IMR-90 (cell line): Measurements from ENCODE around the gene CEP63. TPM values are rescaled to one million over a fixed set of nuclear protein-coding genes. Genes with fewer than 3 reads are reported as not detected.

ENCODE experiments used
- ATAC-seq: fragments of 200-7000 bp; cut with Tn5 transposase; 2 replicates; pipeline ENCODE4 v1.9.1; 2020; ENCODE audit warnings: low read depth, mild to moderate bottlenecking, moderate library complexity
- BruUV-seq: library from RNA; stranded (reverse); fragments of 400-500 nt; replicated peaks from 2 replicates; lab custom pipeline; 2021; lab: Mats Ljungman, UMichigan
- CTCF ChIA-PET: fragments of 300-600 bp; formaldehyde crosslinking; extraction: SDS; loops from one replicate; lab custom pipeline; 2021; ENCODE audit warnings: antibody characterized with exemption; lab: Yijun Ruan, JAX
- POLR2A ChIA-PET: fragments of 300-600 bp; sonication (Branson Sonifier 250); formaldehyde crosslinking; loops from one replicate; lab custom pipeline; 2022; ENCODE audit warnings: antibody characterized with exemption; ENCODE audit not compliant: unreplicated experiment; lab: Charles Lee
- DNase-seq: peaks from one replicate; pipeline ENCODE4 v3.0.0; 2013
- H2AFZ ChIP-seq: replicated peaks from 2 replicates; pipeline ENCODE3; 2013; ENCODE audit warnings: low read length, mild to moderate bottlenecking; ENCODE audit not compliant: poor library complexity
- H2AK5ac ChIP-seq: 2 replicates; pipeline ENCODE4 v1.6.1; 2013; ENCODE audit warnings: low read depth, low read length, inconsistent platforms
- H2AK9ac ChIP-seq: replicated peaks from 2 replicates; pipeline ENCODE3; 2013; ENCODE audit warnings: mild to moderate bottlenecking, low read depth, low read length, moderate library complexity; ENCODE audit not compliant: poor library complexity
- H2BK120ac ChIP-seq: 2 replicates; pipeline ENCODE4 v1.6.1; 2013; ENCODE audit warnings: low read depth, low read length, inconsistent platforms
- H2BK15ac ChIP-seq: 3 replicates; pipeline ENCODE4 v1.6.1; 2013; ENCODE audit warnings: low read depth, low read length, inconsistent platforms
- H2BK20ac ChIP-seq: 2 replicates; pipeline ENCODE4 v1.6.1; 2013; ENCODE audit warnings: low read depth, mild to moderate bottlenecking, inconsistent platforms, low read length, moderate library complexity
- H2BK5ac ChIP-seq: 2 replicates; pipeline ENCODE4 v1.6.1; 2013; ENCODE audit warnings: mild to moderate bottlenecking, low read depth, low read length, inconsistent platforms; ENCODE audit not compliant: poor library complexity, severe bottlenecking
- H3K14ac ChIP-seq: replicated peaks from 2 replicates; pipeline ENCODE4 v1.6.1; 2013; ENCODE audit warnings: low read depth, low read length, inconsistent platforms
- H3K18ac ChIP-seq: 2 replicates; pipeline ENCODE4 v1.6.1; 2013; ENCODE audit warnings: low read depth, low read length, control low read depth
- H3K23ac ChIP-seq: 2 replicates; pipeline ENCODE4 v1.6.1; 2013; ENCODE audit warnings: low read depth, low read length, inconsistent platforms
- H3K27ac ChIP-seq: 2 replicates; pipeline ENCODE4 v1.5.1; 2013; ENCODE audit warnings: mild to moderate bottlenecking, control low read depth, low read length; ENCODE audit not compliant: insufficient read depth
- H3K27me3 ChIP-seq: 2 replicates; pipeline ENCODE4 v1.6.1; 2013; ENCODE audit warnings: low read length; ENCODE audit not compliant: control insufficient read depth, insufficient read depth
- H3K36me3 ChIP-seq: 2 replicates; pipeline ENCODE4 v1.6.1; 2013; ENCODE audit warnings: low read length, mixed read lengths; ENCODE audit not compliant: control insufficient read depth, insufficient read depth
- H3K4ac ChIP-seq: 2 replicates; pipeline ENCODE4 v1.6.1; 2013; ENCODE audit warnings: low read depth, low read length, inconsistent platforms
- H3K4me1 ChIP-seq: 2 replicates; pipeline ENCODE4 v1.6.1; 2013; ENCODE audit warnings: low read length, mixed read lengths; ENCODE audit not compliant: control insufficient read depth, insufficient read depth
- H3K4me2 ChIP-seq: 2 replicates; pipeline ENCODE4 v1.6.1; 2013; ENCODE audit warnings: low read depth, mild to moderate bottlenecking, control low read depth, low read length, moderate library complexity
- H3K4me3 ChIP-seq: 2 replicates; pipeline ENCODE4 v1.5.1; 2013; ENCODE audit warnings: low read depth, mild to moderate bottlenecking, control low read depth, low read length, moderate library complexity; ENCODE audit not compliant: insufficient read depth
- H3K56ac ChIP-seq: 2 replicates; pipeline ENCODE4 v1.6.1; 2013; ENCODE audit warnings: low read length, inconsistent platforms; ENCODE audit not compliant: insufficient read depth; ENCODE audit errors: extremely low read depth
- H3K79me1 ChIP-seq, 2 experiments: 2 replicates each; pipeline ENCODE4 v1.6.1; 2013; ENCODE audit warnings: low read length in 2 of 2, inconsistent platforms in 1 of 2, low read depth in 1 of 2
- H3K9ac ChIP-seq: 2 replicates; pipeline ENCODE4 v1.6.1; 2013; ENCODE audit warnings: low read depth, low read length, control low read depth
- H3K9me1 ChIP-seq: 2 replicates; pipeline ENCODE4 v1.6.1; 2013; ENCODE audit warnings: low read length, inconsistent platforms; ENCODE audit not compliant: insufficient read depth
- H3K9me3 ChIP-seq: 2 replicates; pipeline ENCODE4 v1.6.1; 2013; ENCODE audit warnings: low read length; ENCODE audit not compliant: control insufficient read depth, insufficient read depth
- H4K20me1 ChIP-seq: 2 replicates; pipeline ENCODE4 v1.6.1; 2013; ENCODE audit warnings: low read length, inconsistent platforms; ENCODE audit not compliant: insufficient read depth
- H4K5ac ChIP-seq: 2 replicates; pipeline ENCODE4 v1.6.1; 2013; ENCODE audit warnings: mild to moderate bottlenecking, low read depth, low read length, control low read depth
- H4K8ac ChIP-seq, 2 experiments: 2 replicates each; pipeline ENCODE4 v1.6.1; 2013; ENCODE audit warnings: low read depth in 2 of 2, low read length in 2 of 2, control low read depth in 1 of 2, inconsistent platforms in 1 of 2
- H4K91ac ChIP-seq: 2 replicates; pipeline ENCODE4 v1.6.1; 2013; ENCODE audit warnings: low read depth, low read length, inconsistent platforms; ENCODE audit not compliant: insufficient read depth
- BHLHE40 ChIP-seq: fragments of 150-350 bp; IDR thresholded peaks from 2 replicates; pipeline ENCODE4 v1.6.1; 2016; ENCODE audit warnings: mild to moderate bottlenecking, low read depth, low read length
- MAFK ChIP-seq: IDR thresholded peaks from 2 replicates; pipeline ENCODE4 v1.6.1; 2012; ENCODE audit warnings: low read depth, low read length, improper control_type of control experiment
- MXI1 ChIP-seq: IDR thresholded peaks from 2 replicates; pipeline ENCODE4 v1.6.1; 2012; ENCODE audit warnings: low read depth, mild to moderate bottlenecking, low read length, moderate library complexity, borderline replicate concordance
- NFE2L2 ChIP-seq: fragments of 150-350 bp; IDR thresholded peaks from 2 replicates; pipeline ENCODE4 v1.6.1; 2016; ENCODE audit warnings: low read depth, mild to moderate bottlenecking, low read length
- POLR2A ChIP-seq: IDR thresholded peaks from 2 replicates; pipeline ENCODE4 v1.6.1; 2012; ENCODE audit warnings: mild to moderate bottlenecking, low read depth, low read length
- RAD21 ChIP-seq: IDR thresholded peaks from 2 replicates; pipeline ENCODE4 v1.6.1; 2012; ENCODE audit warnings: low read length, improper control_type of control experiment
- WGBS, 2 experiments: methylation state at CpG; one replicate each; pipeline versions ENCODE4 v1.1.5 to v1.1.7; 2013; ENCODE audit warnings: missing lambda C conversion rate in 2 of 2; ENCODE audit not compliant: insufficient read length in 1 of 2; ENCODE audit errors: extremely low coverage in 2 of 2; 5-methylcytosine and 5-hydroxymethylcytosine counted together
- dilution Hi-C: fragments of 300-500 bp; cut with HindIII; formaldehyde crosslinking; loops from one replicate; pipeline ENCODE4 v1.14.3; 2018; ENCODE audit warnings: low sequenced_read_pairs; ENCODE audit not compliant: unreplicated experiment
- in situ Hi-C: fragments of 300-500 bp; cut with MboI; formaldehyde crosslinking; loops from 3 replicates; pipeline ENCODE4 v1.14.3; 2019; ENCODE audit warnings: low sequenced_read_pairs, inconsistent platforms, mixed read lengths
- intact Hi-C: fragments of 100-400 bp; cut with micrococcal nuclease; formaldehyde crosslinking; loops from 2 replicates; pipeline ENCODE4 v1.10.0; 2022
- polyA plus RNA-seq, 3 experiments: library from polyadenylated mRNA; depleted of rRNA; stranded (reverse); fragments of >200 nt; gene quantifications; 2 replicates each; pipeline ENCODE4 v1.2.3, GENCODE V29; 2012; ENCODE audit warnings: low replicate concordance in 1 of 3
- total RNA-seq: library from RNA; depleted of rRNA; stranded (reverse); fragments of >200 nt; gene quantifications from 2 replicates; pipeline ENCODE4 v1.2.3, GENCODE V29; 2012
- TF ChIP-seq, protein P1 (sequence below): fragments of 150-350 bp; IDR thresholded peaks from 2 replicates; pipeline ENCODE4 v1.6.1; 2017; ENCODE audit warnings: mild to moderate bottlenecking, antibody characterized with exemption, low read length, low read depth
- TF ChIP-seq, protein P2 (sequence below): fragments of 150-350 bp; IDR thresholded peaks from 2 replicates; pipeline ENCODE4 v1.6.1; 2016; ENCODE audit warnings: low read depth, mild to moderate bottlenecking, low read length, moderate library complexity, borderline replicate concordance

Gene CEP63
- total and polyA plus RNA-seq, 2 of the 4 experiments (the other 2 are of a cell fraction), result 6.5 to 9.1 TPM

DNA sequence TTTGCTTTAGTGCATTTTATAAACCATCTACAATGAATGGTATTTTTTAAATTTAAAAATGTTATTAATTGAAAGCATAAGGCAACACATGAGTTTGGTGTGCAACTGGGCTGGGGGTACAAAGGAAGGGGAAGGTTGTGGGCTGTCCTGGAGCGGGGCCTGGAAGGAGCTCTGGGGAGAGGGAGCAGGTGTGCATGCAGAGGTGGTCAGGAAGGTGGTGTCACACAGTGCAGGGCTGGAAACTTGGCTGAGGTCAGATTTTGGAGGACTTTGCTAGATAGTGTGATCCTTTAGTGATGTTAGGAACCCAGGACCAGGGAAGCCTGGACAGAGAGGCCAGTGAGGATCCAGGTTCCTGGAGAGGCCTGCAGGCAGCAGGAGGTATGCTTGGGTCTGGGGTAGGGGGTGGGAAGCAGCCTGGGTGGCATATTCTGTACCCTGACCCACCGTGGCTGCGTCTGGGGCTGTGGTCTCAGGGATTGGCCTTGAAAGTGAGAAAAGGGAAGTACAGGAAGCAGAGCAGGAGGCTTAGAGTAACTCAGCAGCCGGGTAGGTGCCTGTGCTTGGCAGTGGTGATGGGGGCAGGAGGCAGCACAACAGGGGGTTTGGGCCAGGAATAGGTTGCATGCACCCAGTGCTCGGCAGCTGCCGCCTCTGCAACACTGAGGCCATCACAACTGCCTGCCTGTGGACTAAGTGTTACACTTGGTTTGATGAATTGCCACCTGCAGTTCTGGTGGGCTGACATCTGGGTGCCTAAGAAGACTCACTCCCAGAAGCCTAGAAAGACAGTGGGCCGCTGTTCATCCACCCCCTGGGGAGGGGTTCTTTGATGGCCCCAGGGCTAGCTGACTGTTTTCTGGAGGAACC lies 132.0 kb downstream of the CEP63 start (continued):
- TF ChIP-seq RAD21, result no peak

DNA sequence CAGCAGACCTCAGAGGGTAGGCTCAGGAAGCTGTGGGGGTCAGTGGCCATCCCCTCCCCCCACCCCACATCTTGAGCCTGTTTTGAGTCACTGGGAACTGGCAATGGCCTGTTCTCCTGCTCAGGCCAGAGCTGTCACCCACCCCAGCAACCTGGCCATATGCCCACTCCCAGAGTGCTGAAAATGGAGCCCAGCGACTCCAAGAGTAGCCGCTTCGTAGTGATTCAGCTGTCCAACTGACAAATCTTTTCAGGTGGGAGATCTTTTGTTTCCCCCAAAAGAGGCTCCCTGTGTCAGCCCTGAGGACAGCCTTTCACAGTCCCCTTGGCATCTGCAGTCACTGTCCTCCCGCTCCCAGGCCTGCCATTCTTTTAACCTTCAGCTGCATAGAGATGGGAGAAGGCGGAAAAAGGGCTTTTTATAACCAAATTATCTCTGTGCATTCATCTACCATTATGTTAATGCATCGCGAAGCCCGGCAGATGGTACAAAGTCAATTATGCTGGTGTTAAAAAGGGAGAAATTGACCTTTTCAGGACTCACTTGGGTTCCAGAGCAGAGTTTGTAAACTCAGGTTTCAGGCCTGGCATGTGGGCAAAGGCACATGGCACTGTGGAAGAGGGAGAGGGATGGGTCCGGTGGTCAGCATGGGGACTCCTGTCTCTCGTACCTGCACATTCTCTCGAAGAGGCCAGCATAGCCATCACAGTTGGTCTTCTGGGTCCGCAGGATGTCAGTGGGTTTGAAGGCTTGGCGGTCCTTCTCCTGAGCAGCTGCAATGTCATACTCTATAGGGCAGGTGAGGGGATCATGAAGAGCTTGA lies 132.8 kb downstream of the CEP63 start:
- H2AFZ ChIP-seq, result peak overlapping the region; percentile 69
- H3K79me1 ChIP-seq, result no peaks in the 10 kb centered on the region
- H4K20me1 ChIP-seq, result no peaks in the 10 kb centered on the region
- peaks cover 14% of the 10 kb centered on the region for H3K27me3 ChIP-seq
- ChIA-PET CTCF (no interaction called here), POLR2A (no interaction called here)
- no TSS peak for BruUV-seq
- in situ Hi-C loops, result no loop called here
- DNase-seq, result no peak
- H3K9ac ChIP-seq, result no peak overlapping the region
- H3K4me3 ChIP-seq, result no peak overlapping the region
- no peaks in the 10 kb centered on the region for H3K36me3 ChIP-seq
- no peak overlapping the region for H3K23ac ChIP-seq
- H3K4ac ChIP-seq, result no peak overlapping the region
- H3K9me1 ChIP-seq, result no peaks in the 10 kb centered on the region; the same call in 1 of the 2 replicates
- H4K5ac ChIP-seq, result no peak overlapping the region
- no peak for ATAC-seq
- no peak overlapping the region for H2AK9ac ChIP-seq
- no peak overlapping the region for H2BK5ac ChIP-seq
- H2AK5ac ChIP-seq, result no peak overlapping the region
- dilution Hi-C loops, result no loop called here
- TF ChIP-seq POLR2A, result no peak
- no peak for TF ChIP-seq MAFK
- TF ChIP-seq NFE2L2, result no peak
- no peak for TF ChIP-seq MXI1
- TF ChIP-seq, protein P1, sequence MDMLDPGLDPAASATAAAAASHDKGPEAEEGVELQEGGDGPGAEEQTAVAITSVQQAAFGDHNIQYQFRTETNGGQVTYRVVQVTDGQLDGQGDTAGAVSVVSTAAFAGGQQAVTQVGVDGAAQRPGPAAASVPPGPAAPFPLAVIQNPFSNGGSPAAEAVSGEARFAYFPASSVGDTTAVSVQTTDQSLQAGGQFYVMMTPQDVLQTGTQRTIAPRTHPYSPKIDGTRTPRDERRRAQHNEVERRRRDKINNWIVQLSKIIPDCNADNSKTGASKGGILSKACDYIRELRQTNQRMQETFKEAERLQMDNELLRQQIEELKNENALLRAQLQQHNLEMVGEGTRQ, result no peak
- TF ChIP-seq, protein P2, sequence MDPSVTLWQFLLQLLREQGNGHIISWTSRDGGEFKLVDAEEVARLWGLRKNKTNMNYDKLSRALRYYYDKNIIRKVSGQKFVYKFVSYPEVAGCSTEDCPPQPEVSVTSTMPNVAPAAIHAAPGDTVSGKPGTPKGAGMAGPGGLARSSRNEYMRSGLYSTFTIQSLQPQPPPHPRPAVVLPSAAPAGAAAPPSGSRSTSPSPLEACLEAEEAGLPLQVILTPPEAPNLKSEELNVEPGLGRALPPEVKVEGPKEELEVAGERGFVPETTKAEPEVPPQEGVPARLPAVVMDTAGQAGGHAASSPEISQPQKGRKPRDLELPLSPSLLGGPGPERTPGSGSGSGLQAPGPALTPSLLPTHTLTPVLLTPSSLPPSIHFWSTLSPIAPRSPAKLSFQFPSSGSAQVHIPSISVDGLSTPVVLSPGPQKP, result no peak
- no peak for TF ChIP-seq BHLHE40
- intact Hi-C loops, result no loop called here
- WGBS, 2 experiments, result 94% methylated on average over 3 of the region's 13 CpGs; no CpG with 5 or more reads in 1 of the 2 experiments
- no peak overlapping the region for H2BK20ac ChIP-seq
- H3K18ac ChIP-seq, result no peak overlapping the region
- peaks cover 2% of the 10 kb centered on the region; the same call in 1 of the 2 replicates for H3K4me1 ChIP-seq
- H3K9me3 ChIP-seq, result no peaks in the 10 kb centered on the region
- H3K56ac ChIP-seq, result no peak overlapping the region
- H3K4me2 ChIP-seq, result no peak overlapping the region
- no peak overlapping the region for H3K27ac ChIP-seq
- H2BK15ac ChIP-seq, result no peak overlapping the region
- no peak overlapping the region for H4K8ac ChIP-seq
- H4K91ac ChIP-seq, result no peak overlapping the region
- H2BK120ac ChIP-seq, result no peak overlapping the region
- H3K14ac ChIP-seq, result no peak overlapping the region
